ENCODE data around the gene TBP. TPM values are rescaled to one million over a fixed set of nuclear protein-coding genes. Genes with fewer than 3 reads are reported as not detected.
"Not testable (repeated sequence)": the region's sequence is repeated elsewhere in the genome, so short reads cannot be mapped to it uniquely, and the experiment has no call there.

Gene TBP
- 10 to 100 TPM; 11.7 to 13.4 TPM for total RNA-seq

DNA sequence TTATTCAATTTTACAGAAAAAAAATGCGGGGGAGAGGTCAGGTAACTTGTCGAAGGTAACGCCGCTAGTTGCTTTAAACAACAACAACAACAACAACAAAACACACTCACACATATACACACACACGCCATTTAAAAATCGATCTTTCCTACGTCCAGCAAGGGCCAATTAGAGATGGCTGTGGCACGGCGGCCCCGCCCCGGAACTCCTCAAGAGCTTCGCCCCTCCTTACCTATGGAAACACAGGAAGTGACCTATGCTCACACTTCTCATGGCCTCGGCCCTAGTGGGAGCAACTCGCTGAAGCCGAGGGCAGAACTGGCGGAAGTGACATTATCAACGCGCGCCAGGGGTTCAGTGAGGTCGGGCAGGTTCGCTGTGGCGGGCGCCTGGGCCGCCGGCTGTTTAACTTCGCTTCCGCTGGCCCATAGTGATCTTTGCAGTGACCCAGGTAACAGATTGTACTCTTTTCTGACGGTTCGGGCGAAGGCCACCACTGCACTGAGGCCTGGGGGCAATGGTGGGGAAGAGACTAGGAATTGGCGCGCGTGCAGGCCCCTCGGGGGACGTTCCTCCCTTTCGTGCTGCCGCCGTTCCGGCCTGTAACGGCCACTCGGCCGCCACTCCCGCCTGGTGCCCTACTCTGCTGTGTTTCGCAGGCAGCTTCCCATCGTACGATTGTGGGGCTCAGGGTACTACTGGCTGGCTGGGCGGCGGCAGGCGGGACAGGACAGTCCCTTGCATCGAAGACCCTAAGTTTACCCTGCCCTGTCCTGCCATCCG, at the start of gene TBP:
TSS of gene TBP (plus strand) at position 357 of the 783 bp plus-strand sequence. CDS start 2,661 bp downstream, outside the sequence.
- TF ChIP-seq, protein P1, sequence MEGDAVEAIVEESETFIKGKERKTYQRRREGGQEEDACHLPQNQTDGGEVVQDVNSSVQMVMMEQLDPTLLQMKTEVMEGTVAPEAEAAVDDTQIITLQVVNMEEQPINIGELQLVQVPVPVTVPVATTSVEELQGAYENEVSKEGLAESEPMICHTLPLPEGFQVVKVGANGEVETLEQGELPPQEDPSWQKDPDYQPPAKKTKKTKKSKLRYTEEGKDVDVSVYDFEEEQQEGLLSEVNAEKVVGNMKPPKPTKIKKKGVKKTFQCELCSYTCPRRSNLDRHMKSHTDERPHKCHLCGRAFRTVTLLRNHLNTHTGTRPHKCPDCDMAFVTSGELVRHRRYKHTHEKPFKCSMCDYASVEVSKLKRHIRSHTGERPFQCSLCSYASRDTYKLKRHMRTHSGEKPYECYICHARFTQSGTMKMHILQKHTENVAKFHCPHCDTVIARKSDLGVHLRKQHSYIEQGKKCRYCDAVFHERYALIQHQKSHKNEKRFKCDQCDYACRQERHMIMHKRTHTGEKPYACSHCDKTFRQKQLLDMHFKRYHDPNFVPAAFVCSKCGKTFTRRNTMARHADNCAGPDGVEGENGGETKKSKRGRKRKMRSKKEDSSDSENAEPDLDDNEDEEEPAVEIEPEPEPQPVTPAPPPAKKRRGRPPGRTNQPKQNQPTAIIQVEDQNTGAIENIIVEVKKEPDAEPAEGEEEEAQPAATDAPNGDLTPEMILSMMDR (IDR thresholded peaks at IDR 0.05), result no peak
- peak within 1 kb of the TSS; percentile 86 to 88 for H3K9ac ChIP-seq (ENCODE audit: low read depth in 2 of 2, low read length in 2 of 2)
- intact Hi-C loops (cut with DNase I), result loop anchor here (2.0 kb wide), 1 partner anchor 803 kb away; the partner anchor contains the start of genes DYNLT2 and ERMARD
- no peaks in the 10 kb centered on the region for H3K27me3 ChIP-seq
- no peaks in the 10 kb centered on the region for H3K9me3 ChIP-seq
- DNase-seq, result peak; percentile 98
- peak within 1 kb of the TSS; percentile 86 for H3K27ac ChIP-seq
- no peaks in the 10 kb centered on the region for H3K36me3 ChIP-seq
- H3K4me1 ChIP-seq, result peaks cover 19% of the 10 kb centered on the region
- peak within 1 kb of the TSS; percentile 72 for H3K4me3 ChIP-seq

DNA sequence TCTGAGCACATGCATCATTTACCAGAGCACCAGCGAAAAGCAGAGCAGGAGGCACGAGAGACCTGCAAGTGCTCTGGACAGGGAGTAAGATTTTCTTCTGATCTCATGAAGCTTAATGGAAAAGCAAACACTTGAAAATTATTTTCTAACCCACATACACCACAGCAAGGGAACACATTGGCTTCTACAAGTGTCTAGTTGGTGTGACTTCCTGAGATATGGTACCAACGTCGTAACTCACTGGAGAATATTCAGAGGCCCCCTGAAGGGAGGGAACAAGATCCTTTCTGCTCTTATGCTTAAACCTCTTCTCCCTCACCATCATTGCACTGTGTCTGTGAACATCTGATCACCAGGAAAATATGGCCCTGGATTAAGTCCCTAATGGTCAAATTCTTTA, 49.7 kb upstream of the TBP start:
- Histone ChIP-seq H3K9ac (ENCODE audit: low read depth in 2 of 2, low read length in 2 of 2) (no peak overlapping the region), H3K4me3 (no peak overlapping the region), H3K36me3 (no peaks in the 10 kb centered on the region), H3K27me3 (no peaks in the 10 kb centered on the region), H3K27ac (no peak overlapping the region), H3K4me1 (no peaks in the 10 kb centered on the region), H3K9me3 (no peaks in the 10 kb centered on the region)
- DNase-seq, result no peak
- TF ChIP-seq, protein P1 (IDR thresholded peaks at IDR 0.05), result no peak
- intact Hi-C loops (cut with DNase I), result no loop called here

DNA sequence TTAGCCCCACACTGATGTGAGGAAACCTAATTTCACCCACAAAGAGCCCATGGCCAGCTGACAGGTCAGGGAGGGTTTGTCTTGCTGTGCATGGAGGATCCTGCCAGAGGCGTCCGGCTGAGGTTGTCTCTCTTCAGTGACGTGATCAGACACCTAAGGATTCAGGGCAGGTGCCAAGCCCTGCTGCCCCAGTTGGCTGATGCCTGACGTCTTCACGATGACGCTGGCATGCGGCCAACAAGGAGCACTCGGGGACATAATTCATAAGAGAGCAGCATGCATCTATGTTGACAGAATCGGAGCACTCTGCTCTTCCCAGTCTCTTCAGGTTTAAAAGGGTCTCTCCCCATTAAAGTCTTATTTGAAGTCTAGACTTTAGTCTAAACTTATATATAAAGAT, 48.9 kb upstream of the TBP start:
- Histone ChIP-seq H3K27ac (no peak overlapping the region), H3K4me3 (no peak overlapping the region), H3K36me3 (no peaks in the 10 kb centered on the region), H3K27me3 (no peaks in the 10 kb centered on the region), H3K4me1 (no peaks in the 10 kb centered on the region), H3K9ac (ENCODE audit: low read depth in 2 of 2, low read length in 2 of 2) (no peak overlapping the region), H3K9me3 (no peaks in the 10 kb centered on the region)
- no peak for DNase-seq
- intact Hi-C loops (cut with DNase I), result no loop called here
- TF ChIP-seq, protein P1 (IDR thresholded peaks at IDR 0.05), result no peak

DNA sequence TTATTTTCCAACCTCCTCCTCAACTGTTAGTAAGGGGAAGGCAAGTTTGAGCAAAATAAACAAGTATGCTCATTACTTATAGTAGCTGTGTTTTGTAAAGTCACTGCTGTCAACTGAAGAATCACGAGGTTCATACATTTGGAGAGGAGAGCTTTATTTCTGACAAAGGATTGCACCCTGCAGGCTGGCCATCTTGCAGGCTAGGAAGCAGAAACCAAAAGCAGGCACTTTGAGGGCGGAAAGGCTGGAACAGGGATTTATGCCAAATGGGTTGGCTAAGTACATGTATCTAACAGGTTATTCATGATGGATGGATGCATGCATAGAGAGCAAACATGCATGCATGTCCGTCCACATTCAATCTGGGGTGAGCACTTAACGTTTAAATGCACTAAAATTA, 47.7 kb upstream of the TBP start:
- DNase-seq, result no peak
- H3K9me3 ChIP-seq, result no peaks in the 10 kb centered on the region
- H3K27me3 ChIP-seq, result no peaks in the 10 kb centered on the region
- no peaks in the 10 kb centered on the region for H3K4me1 ChIP-seq
- no peak overlapping the region for H3K27ac ChIP-seq
- no peak overlapping the region for H3K4me3 ChIP-seq
- H3K9ac ChIP-seq (ENCODE audit: low read depth in 2 of 2, low read length in 2 of 2), result no peak overlapping the region
- H3K36me3 ChIP-seq, result no peaks in the 10 kb centered on the region
- intact Hi-C loops (cut with DNase I), result no loop called here
- TF ChIP-seq, protein P1 (IDR thresholded peaks at IDR 0.05), result no peak

DNA sequence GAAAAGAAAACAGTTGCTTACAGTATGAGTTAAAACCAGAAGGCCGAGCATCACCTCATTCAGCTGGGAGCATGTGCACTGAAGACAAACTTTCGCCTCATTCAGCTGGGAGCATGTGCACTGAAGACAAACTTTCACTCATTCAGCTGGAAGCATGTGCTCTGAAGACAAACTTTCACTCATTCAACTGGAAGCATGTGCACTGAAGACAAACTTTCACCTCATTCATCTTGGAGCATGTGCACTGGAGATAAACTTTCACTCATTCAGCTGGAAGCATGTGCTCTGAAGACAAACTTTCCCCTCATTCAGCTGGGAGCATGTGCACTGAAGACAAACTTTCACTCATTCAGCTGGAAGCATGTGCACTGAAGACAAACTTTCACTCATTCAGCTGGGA, 46.4 kb upstream of the TBP start:
- H3K9ac ChIP-seq (ENCODE audit: low read depth in 2 of 2, low read length in 2 of 2); intact Hi-C loops (cut with DNase I); H3K4me1 ChIP-seq; H3K27me3 ChIP-seq; DNase-seq; H3K4me3 ChIP-seq; H3K9me3 ChIP-seq; H3K27ac ChIP-seq; H3K36me3 ChIP-seq: not testable (repeated sequence)

DNA sequence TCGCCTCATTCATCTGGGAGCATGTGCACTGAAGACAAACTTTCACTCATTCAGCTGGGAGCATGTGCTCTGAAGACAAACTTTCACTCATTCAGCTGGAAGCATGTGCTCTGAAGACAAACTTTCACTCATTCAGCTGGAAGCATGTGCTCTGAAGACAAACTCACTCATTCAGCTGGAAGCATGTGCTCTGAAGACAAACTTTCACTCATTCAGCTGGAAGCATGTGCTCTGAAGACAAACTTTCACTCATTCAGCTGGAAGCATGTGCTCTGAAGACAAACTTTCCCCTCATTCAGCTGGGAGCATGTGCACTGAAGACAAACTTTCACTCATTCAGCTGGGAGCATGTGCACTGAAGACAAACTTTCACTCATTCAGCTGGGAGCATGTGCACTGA, 45.9 kb upstream of the TBP start:
- H3K36me3 ChIP-seq; H3K9ac ChIP-seq (ENCODE audit: low read depth in 2 of 2, low read length in 2 of 2); H3K27me3 ChIP-seq; H3K4me3 ChIP-seq; H3K9me3 ChIP-seq; intact Hi-C loops (cut with DNase I); H3K4me1 ChIP-seq; DNase-seq; H3K27ac ChIP-seq: not testable (repeated sequence)

DNA sequence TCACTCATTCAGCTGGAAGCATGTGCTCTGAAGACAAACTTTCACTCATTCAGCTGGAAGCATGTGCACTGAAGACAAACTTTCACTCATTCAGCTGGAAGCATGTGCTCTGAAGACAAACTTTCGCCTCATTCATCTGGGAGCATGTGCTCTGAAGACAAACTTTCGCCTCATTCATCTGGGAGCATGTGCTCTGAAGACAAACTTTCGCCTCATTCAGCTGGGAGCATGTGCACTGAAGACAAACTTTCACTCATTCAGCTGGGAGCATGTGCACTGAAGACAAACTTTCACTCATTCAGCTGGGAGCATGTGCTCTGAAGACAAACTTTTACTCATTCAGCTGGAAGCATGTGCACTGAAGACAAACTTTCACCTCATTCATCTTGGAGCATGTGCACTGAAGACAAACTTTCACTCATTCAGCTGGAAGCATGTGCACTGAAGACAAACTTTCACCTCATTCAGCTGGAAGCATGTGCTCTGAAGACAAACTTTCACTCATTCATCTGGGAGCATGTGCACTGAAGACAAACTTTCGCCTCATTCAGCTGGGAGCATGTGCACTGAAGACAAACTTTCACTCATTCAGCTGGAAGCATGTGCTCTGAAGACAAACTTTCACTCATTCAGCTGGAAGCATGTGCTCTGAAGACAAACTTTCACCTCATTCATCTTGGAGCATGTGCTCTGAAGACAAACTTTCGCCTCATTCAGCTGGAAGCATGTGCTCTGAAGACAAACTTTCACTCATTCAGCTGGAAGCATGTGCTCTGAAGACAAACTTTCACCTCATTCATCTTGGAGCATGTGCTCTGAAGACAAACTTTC, 45.1 kb upstream of the TBP start:
- DNase-seq; H3K9ac ChIP-seq (ENCODE audit: low read depth in 2 of 2, low read length in 2 of 2); intact Hi-C loops (cut with DNase I); H3K27me3 ChIP-seq; H3K27ac ChIP-seq; H3K36me3 ChIP-seq; H3K9me3 ChIP-seq; H3K4me1 ChIP-seq; H3K4me3 ChIP-seq: not testable (repeated sequence)

Measured in colonic mucosa (tissue), 4 donors.